Mesenchymal stem cell (in vitro differentiated cells and primary cell): Measurements from ENCODE around the gene GAST.

Source experiments
- DNase-seq: peaks from one replicate; pipeline ENCODE4 v3.0.0-alpha.2; 2013
- H2AFZ ChIP-seq: one replicate; pipeline ENCODE4 v1.6.1; 2013; ENCODE audit warnings: low read depth, mild to moderate bottlenecking, control low read depth, inconsistent platforms, low read length, moderate library complexity
- H2AK5ac ChIP-seq: 2 replicates; pipeline ENCODE4 v1.6.1; 2013; ENCODE audit warnings: low read length, moderate library complexity, mild to moderate bottlenecking, inconsistent platforms; ENCODE audit not compliant: severe bottlenecking
- H2BK120ac ChIP-seq: one replicate; pipeline ENCODE4 v1.6.1; 2013; ENCODE audit warnings: low read depth, mild to moderate bottlenecking, inconsistent platforms, low read length, moderate library complexity
- H2BK12ac ChIP-seq, 2 experiments: one replicate each; pipeline ENCODE4 v1.6.1; 2013; ENCODE audit warnings: inconsistent platforms in 2 of 2, low read length in 2 of 2, mild to moderate bottlenecking in 2 of 2, moderate library complexity in 2 of 2, control low read depth in 1 of 2
- H2BK15ac ChIP-seq: one replicate; pipeline ENCODE4 v1.6.1; 2013; ENCODE audit warnings: mild to moderate bottlenecking, low read depth, inconsistent platforms; ENCODE audit not compliant: poor library complexity, severe bottlenecking
- H2BK5ac ChIP-seq: 2 replicates; pipeline ENCODE4 v1.6.1; 2013; ENCODE audit warnings: low read depth, mild to moderate bottlenecking, low read length, control low read depth, inconsistent platforms; ENCODE audit not compliant: poor library complexity, severe bottlenecking
- H3K14ac ChIP-seq, 2 experiments: one replicate each; pipeline ENCODE4 v1.6.1; 2013; ENCODE audit warnings: inconsistent platforms in 2 of 2, low read length in 2 of 2, control low read depth in 1 of 2, mild to moderate bottlenecking in 1 of 2, moderate library complexity in 1 of 2
- H3K18ac ChIP-seq, 2 experiments: one replicate each; pipeline ENCODE4 v1.6.1; 2013; ENCODE audit warnings: inconsistent platforms in 2 of 2, low read length in 2 of 2, control low read depth in 1 of 2, low read depth in 1 of 2, mild to moderate bottlenecking in 1 of 2
- H3K23ac ChIP-seq, 2 experiments: one replicate each; pipeline ENCODE4 v1.6.1; 2013; ENCODE audit warnings: inconsistent platforms in 2 of 2, low read length in 2 of 2, mild to moderate bottlenecking in 2 of 2, moderate library complexity in 2 of 2, control low read depth in 1 of 2
- H3K27ac ChIP-seq: 2 replicates; pipeline ENCODE4 v1.5.1; 2013; ENCODE audit warnings: mild to moderate bottlenecking, moderate library complexity, low read length, control low read depth, inconsistent platforms; ENCODE audit not compliant: poor library complexity, severe bottlenecking
- H3K27me3 ChIP-seq, 2 experiments: 2 replicates each; pipeline versions ENCODE4 v1.6.1 to v1.7.0; 2013; ENCODE audit warnings: low read length in 2 of 2, mild to moderate bottlenecking in 2 of 2, moderate library complexity in 2 of 2, control low read depth in 1 of 2, inconsistent platforms in 1 of 2; ENCODE audit not compliant: control insufficient read depth in 1 of 2, insufficient read depth in 1 of 2
- H3K36me3 ChIP-seq, 2 experiments: 2 replicates each; pipeline versions ENCODE4 v1.6.1 to v1.7.0; 2013; ENCODE audit warnings: low read length in 2 of 2, control low read depth in 1 of 2, inconsistent platforms in 1 of 2, low read depth in 1 of 2, mild to moderate bottlenecking in 1 of 2; ENCODE audit not compliant: insufficient read depth in 2 of 2, control insufficient read depth in 1 of 2
- H3K4ac ChIP-seq, 2 experiments: one replicate each; pipeline ENCODE4 v1.6.1; 2013; ENCODE audit warnings: inconsistent platforms in 2 of 2, low read length in 2 of 2, mild to moderate bottlenecking in 2 of 2, moderate library complexity in 2 of 2, control low read depth in 1 of 2, low read depth in 1 of 2
- H3K4me1 ChIP-seq: 2 replicates; pipeline ENCODE4 v1.6.1; 2013; ENCODE audit warnings: low read depth, low read length, control low read depth; ENCODE audit not compliant: control insufficient read depth, insufficient read depth
- H3K4me2 ChIP-seq: 2 replicates; pipeline ENCODE4 v1.6.1; 2013; ENCODE audit warnings: low read length, mild to moderate bottlenecking, inconsistent platforms; ENCODE audit not compliant: poor library complexity, severe bottlenecking
- H3K4me3 ChIP-seq, 2 experiments: 2 replicates each; pipeline versions ENCODE4 v1.5.1 to v1.7.0; 2013; ENCODE audit warnings: low read length in 2 of 2, mild to moderate bottlenecking in 2 of 2, control low read depth in 1 of 2, low read depth in 1 of 2; ENCODE audit not compliant: insufficient read depth in 1 of 2
- H3K79me1 ChIP-seq: replicated peaks from 2 replicates; pipeline ENCODE4 v1.6.1; 2013; ENCODE audit warnings: mild to moderate bottlenecking, control low read depth, low read length, inconsistent platforms; ENCODE audit not compliant: poor library complexity, severe bottlenecking
- H3K9ac ChIP-seq: 2 replicates; pipeline ENCODE4 v1.7.0; 2013; ENCODE audit warnings: mild to moderate bottlenecking, low read length, moderate library complexity
- H3K9me3 ChIP-seq: 2 replicates; pipeline ENCODE4 v1.7.0; 2013; ENCODE audit warnings: mild to moderate bottlenecking, low read length; ENCODE audit not compliant: control insufficient read depth
- H4K8ac ChIP-seq: one replicate; pipeline ENCODE4 v1.6.1; 2013; ENCODE audit warnings: inconsistent platforms, mild to moderate bottlenecking, low read length, moderate library complexity
- H4K91ac ChIP-seq: one replicate; pipeline ENCODE4 v1.6.1; 2013; ENCODE audit warnings: mild to moderate bottlenecking, low read length, inconsistent platforms
- WGBS: methylation state at CpG from one replicate; pipeline ENCODE4 v1.1.7; 2013; ENCODE audit warnings: mixed read lengths; 5-methylcytosine and 5-hydroxymethylcytosine counted together

Gene GAST

DNA sequence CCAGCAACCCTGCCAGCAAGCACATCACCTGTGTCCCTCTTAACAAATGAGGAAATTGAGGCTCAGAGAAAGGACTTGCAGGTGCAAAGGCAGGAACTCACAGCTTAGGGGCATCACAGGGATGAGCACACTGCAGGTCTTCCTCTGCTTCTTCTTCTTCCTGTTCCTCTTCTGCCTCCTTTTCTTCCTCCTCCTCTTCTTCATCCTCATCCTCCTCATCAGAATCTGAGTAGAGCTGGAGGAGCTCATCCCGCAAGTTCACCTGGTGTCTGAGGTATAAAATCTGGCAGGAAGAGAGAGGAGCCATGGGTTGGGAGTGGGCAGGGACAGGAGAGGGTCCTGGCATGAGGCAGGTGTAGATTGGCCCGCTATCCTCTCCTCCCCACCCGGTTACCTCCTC lies 19.7 kb downstream of the GAST start:
- H3K27ac ChIP-seq, result no peak overlapping the region
- H3K27me3 ChIP-seq, result peaks cover 62 to 76% of the 10 kb centered on the region in 2 experiments
- H3K79me1 ChIP-seq, result no peaks in the 10 kb centered on the region
- no peak overlapping the region for H2BK120ac ChIP-seq
- H3K36me3 ChIP-seq, result no peaks in the 10 kb centered on the region
- H4K8ac ChIP-seq, result no peak overlapping the region
- no peak overlapping the region for H3K4me3 ChIP-seq
- no peak overlapping the region for H2AFZ ChIP-seq
- no peak overlapping the region for H2AK5ac ChIP-seq
- no peak overlapping the region for H3K14ac ChIP-seq
- peak overlapping the region; percentile 17 for H2BK15ac ChIP-seq
- no peak overlapping the region for H3K4ac ChIP-seq
- no peak overlapping the region for H4K91ac ChIP-seq
- no peak overlapping the region for H3K23ac ChIP-seq
- no peak for DNase-seq
- WGBS, result 17% methylated on average over 1 of the region's 3 CpGs
- H3K9me3 ChIP-seq, result no peaks in the 10 kb centered on the region
- H3K4me2 ChIP-seq, result no peak overlapping the region
- H3K4me1 ChIP-seq, result peaks cover 24% of the 10 kb centered on the region
- H3K18ac ChIP-seq, result no peak overlapping the region
- H3K9ac ChIP-seq, result no peak overlapping the region
- H2BK12ac ChIP-seq, result no peak overlapping the region
- no peak overlapping the region for H2BK5ac ChIP-seq

DNA sequence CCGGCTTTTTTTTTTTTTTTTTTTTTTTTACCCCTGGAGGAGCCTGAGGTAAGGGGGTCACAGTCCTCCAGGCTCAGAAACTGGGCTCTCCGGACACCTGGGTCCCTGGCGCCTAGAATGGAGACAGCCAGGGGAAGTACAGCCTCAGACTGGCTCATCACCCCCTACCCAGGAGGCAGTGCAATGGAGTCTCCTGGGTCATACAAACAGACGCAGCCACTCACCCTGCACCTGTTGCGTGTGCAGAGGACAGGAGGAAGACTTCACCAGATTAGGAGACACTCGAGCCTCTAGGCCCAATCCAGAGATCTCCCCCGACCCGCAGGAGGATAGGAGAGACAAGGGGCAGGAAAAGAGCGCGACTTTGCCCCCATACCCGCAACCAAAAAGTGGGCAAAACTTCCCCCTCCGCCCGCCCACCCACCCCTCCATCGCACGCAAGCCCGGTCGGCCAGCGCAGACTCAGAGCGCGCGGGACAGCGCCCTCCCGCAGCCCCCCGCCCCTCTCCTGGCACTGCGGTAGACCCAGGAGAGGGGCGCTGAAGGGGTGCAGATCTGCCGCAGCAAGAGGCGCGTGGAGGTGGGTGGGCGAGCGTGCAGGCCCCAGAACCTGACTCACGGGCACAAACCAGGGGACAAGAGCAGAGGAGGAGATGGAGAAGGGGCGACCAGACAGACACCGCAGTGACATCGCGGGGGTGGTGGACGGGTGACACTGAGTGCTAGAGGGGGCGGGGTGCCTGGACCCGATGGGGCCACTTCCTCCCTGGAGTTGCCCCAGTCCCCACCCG lies 21.4 kb downstream of the GAST start:
- Histone ChIP-seq H4K91ac (no peak overlapping the region), H3K36me3 (no peaks in the 10 kb centered on the region), H3K4me1 (peaks cover 23% of the 10 kb centered on the region), H3K27me3 (peaks cover 71 to 77% of the 10 kb centered on the region in 2 experiments), H3K79me1 (no peaks in the 10 kb centered on the region), H3K4me2 (peak overlapping the region; percentile 99), H3K4me3 (no peak overlapping the region), H2BK12ac (no peak overlapping the region), H3K23ac (peak overlapping the region in 1 of 2 experiments; percentile 85), H4K8ac (no peak overlapping the region), H2BK120ac (no peak overlapping the region), H3K14ac (no peak overlapping the region), H2AK5ac (no peak overlapping the region), H3K18ac (no peak overlapping the region), H2BK15ac (no peak overlapping the region), H3K9ac (no peak overlapping the region), H3K27ac (no peak overlapping the region), H3K4ac (no peak overlapping the region), H2AFZ (peak overlapping the region; percentile 19), H2BK5ac (no peak overlapping the region), H3K9me3 (no peaks in the 10 kb centered on the region)
- WGBS, result 11% methylated on average over 26 of the region's 40 CpGs
- no peak for DNase-seq

DNA sequence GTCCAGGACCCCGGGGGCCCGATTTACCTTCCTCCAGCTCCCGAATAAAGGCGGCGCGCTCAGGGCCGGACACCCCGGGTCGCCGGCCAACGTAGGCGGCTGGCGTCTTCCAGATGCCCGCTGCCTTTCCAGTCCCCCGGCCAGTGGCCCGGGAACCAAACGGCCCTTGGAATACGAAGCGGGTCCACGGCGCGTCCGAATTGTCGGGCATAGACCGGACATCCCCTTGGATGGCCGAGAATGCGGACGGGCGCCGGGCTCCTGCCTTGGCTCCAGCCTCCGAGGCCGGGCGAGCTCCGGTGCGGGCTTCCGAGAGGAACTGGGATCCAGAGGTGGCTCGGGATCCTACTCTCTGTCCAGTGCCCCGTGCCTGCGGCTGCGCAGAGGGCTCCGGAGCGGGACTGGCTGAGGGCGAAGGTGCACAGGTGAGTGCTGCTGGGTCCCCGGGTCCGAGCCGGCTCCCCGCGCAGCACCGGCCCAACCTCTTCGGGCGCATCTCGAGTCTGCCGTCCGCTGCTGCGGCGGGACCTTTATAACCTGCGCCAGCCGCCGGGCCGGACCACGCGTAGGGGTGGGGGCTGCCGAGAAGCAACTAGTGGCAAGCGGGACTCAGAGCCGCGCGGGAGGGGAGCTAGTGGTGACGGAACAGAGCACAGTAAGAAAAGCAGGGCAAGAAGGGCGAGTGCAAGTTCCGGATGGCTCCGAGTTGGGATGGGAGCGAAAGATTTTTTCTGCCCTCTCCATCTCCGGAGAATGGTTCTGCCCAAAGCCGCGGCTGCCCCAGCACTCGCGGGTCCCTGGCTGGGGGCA lies 22.2 kb downstream of the GAST start, which contains the start of gene HAP1:
Gene HAP1 (minus strand): TSS at position 505 of the 810 bp plus-strand sequence. CDS start 9 bp downstream, at position 496.
- Histone ChIP-seq H4K91ac (no peak within 1 kb of the TSS), H3K9ac (peak within 1 kb of the TSS; percentile 68), H3K18ac (peak within 1 kb of the TSS; percentile 63 to 82), H3K27me3 (peaks cover 71 to 77% of the 10 kb centered on the region in 2 experiments), H2BK120ac (no peak within 1 kb of the TSS), H4K8ac (peak within 1 kb of the TSS; percentile 94), H3K4me2 (peak within 1 kb of the TSS; percentile 99), H3K23ac (peak within 1 kb of the TSS in 1 of 2 experiments; percentile 85), H3K36me3 (no peaks in the 10 kb centered on the region), H3K4me3 (peak within 1 kb of the TSS; percentile 61 to 63), H2AK5ac (no peak within 1 kb of the TSS), H3K27ac (no peak within 1 kb of the TSS), H3K14ac (no peak within 1 kb of the TSS), H2BK5ac (no peak within 1 kb of the TSS), H2BK12ac (peak within 1 kb of the TSS in 1 of 2 experiments; percentile 95), H3K79me1 (no peaks in the 10 kb centered on the region), H2AFZ (peak within 1 kb of the TSS; percentile 81), H2BK15ac (no peak within 1 kb of the TSS), H3K4ac (no peak within 1 kb of the TSS), H3K9me3 (no peaks in the 10 kb centered on the region), H3K4me1 (peaks cover 28% of the 10 kb centered on the region)
- peak; percentile 63 for DNase-seq
- WGBS, result under 1% methylated on average over 76 of the region's 77 CpGs

DNA sequence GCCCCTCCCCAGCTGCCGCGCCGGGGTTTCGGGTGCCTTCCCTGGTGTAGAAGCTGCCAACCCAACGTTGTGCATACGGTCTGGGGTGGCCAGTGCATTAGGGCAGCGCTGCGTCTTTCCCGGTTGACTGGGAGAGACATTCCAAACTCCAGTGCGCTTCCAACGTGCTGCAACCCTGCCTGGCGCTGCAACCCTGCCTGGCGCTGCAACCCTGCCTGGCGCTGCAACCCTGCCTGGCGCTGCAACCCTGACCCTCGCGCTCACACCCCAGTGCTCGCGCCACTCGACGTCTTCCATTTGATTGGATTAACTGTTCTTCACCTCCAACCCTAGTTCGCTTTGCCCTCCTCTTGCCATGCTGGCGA lies 22.8 kb downstream of the GAST start:
- Histone ChIP-seq H3K4me3 (peak overlapping the region; percentile 61 to 63), H2BK5ac (no peak overlapping the region), H2BK12ac (no peak overlapping the region), H2AK5ac (no peak overlapping the region), H2BK15ac (no peak overlapping the region), H3K36me3 (no peaks in the 10 kb centered on the region), H3K4ac (no peak overlapping the region), H3K9me3 (no peaks in the 10 kb centered on the region), H3K4me2 (peak overlapping the region; percentile 99), H2BK120ac (no peak overlapping the region), H3K14ac (no peak overlapping the region), H3K23ac (no peak overlapping the region), H3K9ac (no peak overlapping the region), H3K4me1 (peaks cover 32% of the 10 kb centered on the region), H3K27me3 (peaks cover 71 to 77% of the 10 kb centered on the region in 2 experiments), H2AFZ (peak overlapping the region; percentile 81), H3K27ac (no peak overlapping the region), H4K91ac (no peak overlapping the region), H3K18ac (no peak overlapping the region), H4K8ac (no peak overlapping the region), H3K79me1 (no peaks in the 10 kb centered on the region)
- no peak for DNase-seq
- WGBS, result 4% methylated on average over 23 of the region's 23 CpGs
